GM12801 (cell line): ENCODE results near the gene STRADB.

Experiments used
- TF ChIP-seq, protein P1 (sequence below): IDR thresholded peaks from one replicate; pipeline ENCODE4 v1.5.1; 2011; ENCODE audit warnings: control low read depth; ENCODE audit not compliant: insufficient read length; ENCODE audit errors: extremely low read depth

The STRADB gene

DNA sequence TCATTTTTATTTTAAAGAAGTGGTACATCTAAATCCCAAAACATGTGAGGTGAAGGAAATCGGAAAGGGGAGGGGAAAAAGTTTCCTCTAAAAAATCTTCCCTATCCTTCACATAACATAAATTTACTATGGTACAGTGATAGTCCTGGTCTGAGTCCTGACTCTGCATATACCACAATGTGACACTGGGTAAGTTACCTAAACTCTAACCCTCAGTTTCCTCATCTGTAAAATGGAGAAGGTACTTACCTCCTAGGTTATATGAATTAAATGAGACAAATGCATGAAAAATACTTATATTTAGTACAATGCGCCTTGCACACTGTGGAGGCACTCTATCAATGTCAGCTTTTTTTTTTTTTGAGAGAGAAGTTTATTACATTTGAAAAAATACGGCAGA lies 42.6 kb upstream of the STRADB start:
- TF ChIP-seq, protein P1, sequence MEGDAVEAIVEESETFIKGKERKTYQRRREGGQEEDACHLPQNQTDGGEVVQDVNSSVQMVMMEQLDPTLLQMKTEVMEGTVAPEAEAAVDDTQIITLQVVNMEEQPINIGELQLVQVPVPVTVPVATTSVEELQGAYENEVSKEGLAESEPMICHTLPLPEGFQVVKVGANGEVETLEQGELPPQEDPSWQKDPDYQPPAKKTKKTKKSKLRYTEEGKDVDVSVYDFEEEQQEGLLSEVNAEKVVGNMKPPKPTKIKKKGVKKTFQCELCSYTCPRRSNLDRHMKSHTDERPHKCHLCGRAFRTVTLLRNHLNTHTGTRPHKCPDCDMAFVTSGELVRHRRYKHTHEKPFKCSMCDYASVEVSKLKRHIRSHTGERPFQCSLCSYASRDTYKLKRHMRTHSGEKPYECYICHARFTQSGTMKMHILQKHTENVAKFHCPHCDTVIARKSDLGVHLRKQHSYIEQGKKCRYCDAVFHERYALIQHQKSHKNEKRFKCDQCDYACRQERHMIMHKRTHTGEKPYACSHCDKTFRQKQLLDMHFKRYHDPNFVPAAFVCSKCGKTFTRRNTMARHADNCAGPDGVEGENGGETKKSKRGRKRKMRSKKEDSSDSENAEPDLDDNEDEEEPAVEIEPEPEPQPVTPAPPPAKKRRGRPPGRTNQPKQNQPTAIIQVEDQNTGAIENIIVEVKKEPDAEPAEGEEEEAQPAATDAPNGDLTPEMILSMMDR, result no peak

- TF ChIP-seq, protein P1, result no peak
Measured at GRCh38 chr2:201411421-201411820, 40.1 kb upstream of the STRADB start.

DNA sequence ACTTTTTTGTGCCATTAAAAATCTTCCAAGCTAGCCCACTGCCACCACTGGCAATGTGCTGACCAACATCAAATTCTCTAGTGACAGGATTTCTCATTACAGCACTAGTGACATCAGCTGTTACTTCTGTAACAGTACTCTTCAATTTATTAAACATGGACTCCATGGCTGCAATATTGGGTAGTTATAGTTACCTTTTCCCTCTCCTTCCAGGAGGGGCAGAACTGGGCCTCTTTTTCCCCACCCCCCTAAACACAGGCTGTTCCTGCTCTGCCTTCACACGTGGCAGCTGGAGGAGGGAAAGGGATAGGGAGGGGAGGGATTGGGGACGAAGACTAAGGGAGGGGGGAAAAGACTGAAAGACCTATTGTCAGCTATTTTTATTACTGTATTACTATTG lies 38.4 kb upstream of the STRADB start:
- TF ChIP-seq, protein P1, result no peak

DNA sequence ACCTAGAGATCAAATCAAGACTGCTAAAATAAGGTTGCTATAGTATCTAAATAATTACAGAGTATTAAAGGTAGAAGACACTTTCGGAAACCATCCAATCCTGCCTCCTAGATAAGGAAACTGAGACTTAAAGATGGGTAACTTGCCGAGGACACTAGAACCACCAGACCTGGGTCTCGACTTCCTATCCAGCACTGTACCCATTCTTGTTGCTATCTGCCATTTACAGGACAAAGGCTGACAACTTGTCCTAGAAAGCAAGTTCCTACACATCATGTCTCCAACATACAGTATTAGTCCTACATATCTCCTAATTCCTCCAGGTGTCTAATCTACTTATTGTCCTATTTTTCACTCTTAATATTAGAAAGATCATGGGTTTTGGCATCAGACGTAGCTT lies 38.0 kb upstream of the STRADB start:
- TF ChIP-seq, protein P1, result no peak

GRCh38 chr2:201414099-201415023 lies 37.2 kb upstream of the STRADB start:
- TF ChIP-seq, protein P1, result no peak

DNA sequence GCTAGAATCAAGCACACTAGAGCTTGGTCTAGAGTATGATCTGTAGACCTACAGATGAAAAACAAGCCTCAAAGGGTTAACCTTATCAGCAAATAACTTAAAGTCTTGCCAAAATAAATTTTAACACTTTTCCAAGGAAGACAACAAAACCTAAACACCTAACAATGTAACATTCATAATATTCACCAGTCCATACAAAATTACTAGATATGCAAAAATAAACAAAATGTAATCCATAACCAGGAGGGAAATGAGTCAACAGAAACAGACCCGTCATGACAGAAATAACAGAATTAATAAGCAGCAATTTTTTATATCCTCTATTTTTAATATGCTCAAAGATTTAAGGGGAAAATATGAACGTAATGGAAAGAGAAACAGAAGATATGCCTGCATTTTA lies 36.4 kb upstream of the STRADB start:
- TF ChIP-seq, protein P1, result no peak

DNA sequence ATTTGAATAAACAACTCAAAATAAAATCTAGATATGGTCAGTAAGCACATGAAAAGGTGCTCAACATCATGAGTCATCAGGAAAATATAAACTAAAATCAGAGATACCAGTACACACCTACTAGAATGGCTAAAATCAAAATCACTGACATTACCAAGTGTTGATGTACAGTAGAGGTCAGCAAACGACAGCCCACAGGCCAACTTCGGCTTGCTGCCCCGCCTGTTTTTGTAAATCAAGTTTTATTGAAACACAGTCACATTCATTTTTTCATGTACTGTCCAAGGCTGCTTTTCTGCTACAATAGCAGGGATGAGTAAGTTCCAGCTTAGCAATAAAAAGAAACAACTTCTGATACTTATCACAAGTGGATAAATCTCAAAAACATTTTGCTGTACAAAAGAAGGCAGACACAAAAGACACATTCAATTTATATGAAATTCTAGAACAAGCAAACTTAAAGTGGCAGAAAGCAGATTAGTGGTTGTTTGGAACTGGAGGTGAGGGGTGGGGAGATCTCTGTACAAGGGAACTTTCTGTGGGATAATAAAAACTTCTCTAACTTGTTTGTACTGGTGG lies 32.4 kb upstream of the STRADB start:
- TF ChIP-seq, protein P1, result no peak
